Measurements from ENCODE around the gene DISP3.
A peak's percentile ranks its signal among the peaks of the same experiment; 100 is the strongest.

Gene DISP3, protein sequence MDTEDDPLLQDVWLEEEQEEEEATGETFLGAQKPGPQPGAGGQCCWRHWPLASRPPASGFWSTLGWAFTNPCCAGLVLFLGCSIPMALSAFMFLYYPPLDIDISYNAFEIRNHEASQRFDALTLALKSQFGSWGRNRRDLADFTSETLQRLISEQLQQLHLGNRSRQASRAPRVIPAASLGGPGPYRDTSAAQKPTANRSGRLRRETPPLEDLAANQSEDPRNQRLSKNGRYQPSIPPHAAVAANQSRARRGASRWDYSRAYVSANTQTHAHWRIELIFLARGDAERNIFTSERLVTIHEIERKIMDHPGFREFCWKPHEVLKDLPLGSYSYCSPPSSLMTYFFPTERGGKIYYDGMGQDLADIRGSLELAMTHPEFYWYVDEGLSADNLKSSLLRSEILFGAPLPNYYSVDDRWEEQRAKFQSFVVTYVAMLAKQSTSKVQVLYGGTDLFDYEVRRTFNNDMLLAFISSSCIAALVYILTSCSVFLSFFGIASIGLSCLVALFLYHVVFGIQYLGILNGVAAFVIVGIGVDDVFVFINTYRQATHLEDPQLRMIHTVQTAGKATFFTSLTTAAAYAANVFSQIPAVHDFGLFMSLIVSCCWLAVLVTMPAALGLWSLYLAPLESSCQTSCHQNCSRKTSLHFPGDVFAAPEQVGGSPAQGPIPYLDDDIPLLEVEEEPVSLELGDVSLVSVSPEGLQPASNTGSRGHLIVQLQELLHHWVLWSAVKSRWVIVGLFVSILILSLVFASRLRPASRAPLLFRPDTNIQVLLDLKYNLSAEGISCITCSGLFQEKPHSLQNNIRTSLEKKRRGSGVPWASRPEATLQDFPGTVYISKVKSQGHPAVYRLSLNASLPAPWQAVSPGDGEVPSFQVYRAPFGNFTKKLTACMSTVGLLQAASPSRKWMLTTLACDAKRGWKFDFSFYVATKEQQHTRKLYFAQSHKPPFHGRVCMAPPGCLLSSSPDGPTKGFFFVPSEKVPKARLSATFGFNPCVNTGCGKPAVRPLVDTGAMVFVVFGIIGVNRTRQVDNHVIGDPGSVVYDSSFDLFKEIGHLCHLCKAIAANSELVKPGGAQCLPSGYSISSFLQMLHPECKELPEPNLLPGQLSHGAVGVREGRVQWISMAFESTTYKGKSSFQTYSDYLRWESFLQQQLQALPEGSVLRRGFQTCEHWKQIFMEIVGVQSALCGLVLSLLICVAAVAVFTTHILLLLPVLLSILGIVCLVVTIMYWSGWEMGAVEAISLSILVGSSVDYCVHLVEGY (N-terminal part only)

DNA sequence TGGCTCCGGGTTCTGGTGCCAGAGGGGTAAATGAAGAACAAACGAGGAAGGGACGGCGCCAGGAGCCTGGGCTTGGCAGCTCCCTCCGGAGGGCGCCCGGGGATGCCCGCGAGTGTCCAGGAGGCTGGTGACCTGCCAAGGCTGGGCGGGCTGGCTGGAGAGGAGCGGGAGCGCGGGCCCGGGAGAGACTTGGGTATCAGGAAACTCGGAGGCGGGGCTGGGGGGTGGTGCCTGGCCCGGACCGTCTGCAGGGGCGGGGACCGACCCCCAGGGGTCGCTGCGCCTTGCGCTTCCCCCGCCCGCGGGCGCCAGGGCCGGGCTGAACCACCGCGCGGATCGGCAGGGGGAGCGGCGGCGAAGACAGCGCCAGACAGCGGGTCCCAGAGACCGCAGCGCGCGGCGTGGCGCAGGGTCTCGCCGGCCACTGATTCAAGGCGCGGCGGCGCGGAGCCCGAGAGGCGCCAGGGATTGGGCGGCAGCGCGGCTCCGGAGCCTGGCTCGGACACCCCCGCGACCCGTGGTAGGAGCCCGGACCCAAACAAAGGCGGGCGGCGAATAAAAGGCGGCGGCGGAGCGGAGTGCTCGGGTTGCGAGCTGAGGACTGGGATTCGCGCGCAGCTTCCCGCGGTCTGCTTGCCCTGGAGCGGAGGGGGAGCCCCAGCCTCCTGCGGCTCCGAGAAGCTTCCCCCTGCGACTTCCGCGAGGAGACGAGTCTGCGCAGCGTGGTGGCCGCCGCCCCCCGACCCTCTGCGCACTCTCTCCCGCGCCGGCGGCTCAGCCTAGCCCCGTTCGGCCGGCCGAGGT, at the start of gene DISP3:
Gene DISP3, plus strand, starts transcription at position 585 of the 804 bp plus-strand sequence. CDS start 21,838 bp downstream, outside the sequence.
- peak; percentile 97 for DNase-seq (ENCODE audit: low spot score)

DNA sequence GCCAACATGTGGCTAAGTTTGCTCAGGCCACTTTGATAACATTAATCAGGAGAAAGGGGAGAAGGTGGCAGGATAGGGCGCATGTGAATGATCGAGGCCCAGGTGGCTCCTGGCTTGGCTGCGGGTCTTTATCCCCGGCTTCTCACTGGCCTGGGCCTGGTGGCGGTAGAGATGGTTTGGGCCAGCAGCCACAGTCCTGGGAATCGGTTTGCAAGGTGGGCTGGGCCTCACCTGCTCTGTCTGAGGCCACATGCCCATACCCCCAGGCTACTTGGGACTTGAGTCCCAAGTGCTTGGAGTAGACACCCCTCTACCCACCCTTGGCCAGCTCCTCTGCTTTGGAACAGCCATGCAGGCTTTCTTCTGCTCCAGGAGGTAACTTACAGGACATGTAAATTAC, 49.7 kb upstream of the DISP3 start:
- no peak for DNase-seq (ENCODE audit: low spot score)

DNA sequence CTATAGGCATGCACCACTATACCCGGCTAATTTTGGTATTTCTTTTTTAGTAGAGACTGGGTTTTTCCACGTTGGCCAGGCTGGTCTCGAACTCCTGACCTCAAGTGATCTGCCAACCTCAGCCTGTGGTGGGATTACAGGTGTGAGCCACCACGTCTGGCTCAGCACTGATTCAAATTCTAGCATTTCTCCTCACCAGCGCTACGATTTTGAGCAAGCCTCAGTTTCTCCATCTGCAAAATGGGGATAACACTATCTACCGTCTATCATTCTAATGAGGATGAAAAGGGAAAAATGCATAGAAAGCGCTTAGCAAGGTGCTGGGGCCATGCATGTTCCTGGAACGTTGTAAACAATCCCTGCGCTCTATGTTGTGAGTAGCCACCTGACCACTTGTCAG, 49.0 kb upstream of the DISP3 start:
- no peak for DNase-seq (ENCODE audit: low spot score)

DNA sequence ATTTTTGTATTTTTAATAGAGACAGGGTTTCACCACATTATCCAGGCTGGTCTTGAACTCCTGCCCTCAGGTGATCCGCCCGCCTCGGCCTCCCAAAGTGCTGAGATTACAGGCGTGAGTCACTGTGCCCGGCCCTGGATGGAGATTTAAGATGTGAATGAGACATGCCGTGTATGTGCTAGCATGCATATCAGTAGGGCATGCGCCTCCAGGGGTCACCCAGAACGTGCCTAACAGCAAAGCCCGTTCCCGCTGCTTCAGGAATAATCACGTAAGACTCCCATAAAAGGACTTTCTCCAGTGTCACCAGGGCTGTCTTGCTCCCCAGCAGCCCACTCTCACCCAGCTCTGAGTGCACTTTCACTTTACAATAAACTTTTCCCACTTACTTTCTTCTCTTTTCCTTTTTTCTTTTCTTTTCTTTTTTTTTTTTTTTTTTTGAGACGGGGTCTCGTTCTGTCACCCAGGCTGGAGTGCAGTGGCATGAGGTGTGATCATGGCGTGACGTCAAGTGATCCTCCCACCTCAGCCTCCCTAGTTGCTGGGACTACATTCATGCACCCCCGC, 46.9 kb upstream of the DISP3 start:
- no peak for DNase-seq (ENCODE audit: low spot score)

DNA sequence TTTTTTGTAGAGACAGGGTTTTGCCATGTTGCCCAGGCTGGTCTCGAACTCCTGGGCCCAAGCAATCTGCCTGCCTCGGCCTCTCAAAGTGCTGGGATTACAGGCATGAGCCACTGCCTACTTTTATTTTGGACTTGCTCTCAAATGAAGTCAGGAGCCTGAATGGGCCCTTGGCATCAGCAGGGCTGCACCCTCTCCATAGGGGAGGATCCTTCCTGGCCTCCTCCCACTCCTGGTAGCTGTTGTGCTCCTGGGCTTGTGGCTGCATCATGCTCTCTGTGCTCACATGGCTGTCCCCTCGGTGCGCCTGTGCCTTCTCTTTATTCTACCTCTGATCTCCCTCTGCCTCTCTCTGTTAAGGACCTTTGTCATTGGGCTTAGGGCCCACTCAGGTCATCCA, 46.4 kb upstream of the DISP3 start:
- DNase-seq (ENCODE audit: low spot score), result no peak

DNA sequence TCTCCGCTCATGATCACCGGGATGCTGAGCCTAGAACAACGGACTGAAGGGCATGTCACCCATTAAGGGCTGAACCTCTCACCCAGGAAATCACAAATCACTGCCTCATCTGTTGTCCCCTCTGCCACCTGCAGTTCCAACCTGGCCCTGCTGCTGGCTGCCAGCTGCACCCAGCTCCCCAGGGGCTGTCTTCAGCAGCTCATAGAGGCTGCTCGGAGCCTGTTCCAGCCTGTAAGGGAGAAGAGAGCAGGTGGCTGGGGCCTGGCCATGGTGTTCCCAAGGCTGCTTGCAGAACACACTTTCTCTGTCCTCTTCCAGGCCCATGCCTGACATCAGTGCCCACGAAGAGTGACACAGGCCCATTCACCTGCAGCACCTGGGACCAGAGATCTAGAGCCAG, 44.5 kb upstream of the DISP3 start:
- peak; percentile 86 for DNase-seq (ENCODE audit: low spot score)

DNA sequence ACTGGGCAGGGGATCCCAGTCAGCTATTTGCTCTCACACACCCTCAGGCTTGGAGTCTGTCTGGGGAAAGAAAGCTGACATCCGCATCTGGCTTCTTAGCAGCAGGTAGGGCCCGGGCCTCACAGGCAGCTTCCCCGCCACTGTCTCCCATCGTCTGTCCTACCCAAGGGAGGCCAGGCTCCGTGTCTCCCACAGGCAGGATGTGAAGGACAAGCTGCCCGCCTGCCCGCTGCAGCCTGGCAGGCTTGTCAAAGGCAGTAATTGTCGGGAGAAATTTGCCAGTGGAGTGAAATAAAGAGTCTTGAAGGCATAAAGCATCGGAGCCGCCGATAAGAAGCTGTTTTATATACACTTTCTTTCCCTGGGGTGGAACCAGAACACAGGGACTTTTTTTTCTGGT, 44.0 kb upstream of the DISP3 start:
- DNase-seq (ENCODE audit: low spot score), result no peak

DNA sequence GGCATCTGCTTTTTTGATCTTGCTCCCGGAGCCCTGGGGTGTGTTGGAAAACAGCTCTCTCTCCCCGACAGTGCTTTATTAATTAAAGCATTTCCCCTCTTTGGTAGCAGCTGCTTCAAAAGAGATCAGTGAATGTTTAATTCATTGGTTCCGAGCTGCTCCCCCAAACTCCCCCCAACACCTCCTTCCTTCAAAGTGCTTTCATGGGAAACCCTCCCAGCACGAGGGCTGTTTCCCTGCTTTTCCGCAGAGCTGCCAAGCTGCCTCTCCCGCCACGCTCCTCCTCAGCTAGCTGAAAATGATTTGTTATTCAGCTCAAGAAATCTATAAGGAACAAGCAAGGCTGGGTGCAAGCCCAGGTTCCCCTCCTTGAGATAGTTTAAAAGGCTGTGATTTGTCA, 40.0 kb upstream of the DISP3 start:
- DNase-seq (ENCODE audit: low spot score), result no peak

DNA sequence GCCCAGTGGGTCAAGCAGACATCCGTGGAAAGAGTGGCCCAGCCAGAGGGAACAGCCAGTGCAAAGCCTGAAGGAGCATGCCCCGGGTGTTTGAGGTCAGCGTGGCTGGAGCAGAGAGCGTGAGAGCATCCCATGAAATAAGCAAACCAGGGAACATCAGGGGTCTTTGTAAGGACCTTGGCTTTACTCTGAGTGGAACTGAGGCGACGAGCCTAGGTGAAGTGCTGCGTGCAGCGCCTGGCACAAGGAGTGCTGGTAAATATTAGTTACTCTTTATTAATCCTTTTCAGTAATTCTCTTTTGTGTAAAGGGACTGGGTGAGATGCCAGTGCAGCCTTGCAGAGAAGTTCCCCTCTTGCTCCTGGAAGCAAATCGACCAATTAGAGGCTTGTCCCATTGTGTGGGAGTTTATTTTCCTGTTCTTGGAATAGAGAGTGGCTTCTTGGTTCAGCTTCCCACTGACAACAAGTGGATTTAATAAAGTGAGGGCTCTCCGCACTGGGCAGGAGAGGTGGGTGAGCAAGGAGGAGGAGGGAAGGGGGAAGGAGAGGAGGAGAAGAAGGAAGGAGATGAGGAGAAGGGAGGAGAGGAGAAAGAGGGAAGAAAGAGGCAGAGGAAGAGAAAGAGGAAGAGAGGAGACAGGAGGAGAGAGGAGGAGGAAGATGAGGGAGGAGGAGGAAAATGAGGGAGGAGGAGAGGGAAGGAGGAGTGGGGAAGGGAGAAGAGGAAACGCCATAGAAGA, 37.6 kb upstream of the DISP3 start:
- DNase-seq (ENCODE audit: low spot score), result no peak

DNA sequence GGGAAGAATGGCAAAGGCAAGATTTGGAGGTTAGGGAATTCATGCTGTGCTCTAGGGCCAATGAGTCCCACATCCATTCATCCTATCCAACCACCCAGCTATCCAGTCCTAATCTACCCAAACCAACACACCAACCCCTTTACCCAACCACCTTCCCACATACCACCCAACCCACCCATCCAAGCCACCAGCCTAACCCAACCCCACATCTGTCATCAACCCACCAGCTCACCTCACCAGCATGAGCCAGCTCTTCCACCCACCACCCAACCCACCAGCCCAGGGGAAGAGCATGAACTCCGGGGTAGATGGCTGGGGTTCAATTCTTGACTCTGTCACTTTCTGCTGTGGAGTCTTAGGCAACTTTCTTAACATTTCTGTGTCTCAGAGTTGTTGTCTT, 35.9 kb upstream of the DISP3 start:
- DNase-seq (ENCODE audit: low spot score), result no peak

DNA sequence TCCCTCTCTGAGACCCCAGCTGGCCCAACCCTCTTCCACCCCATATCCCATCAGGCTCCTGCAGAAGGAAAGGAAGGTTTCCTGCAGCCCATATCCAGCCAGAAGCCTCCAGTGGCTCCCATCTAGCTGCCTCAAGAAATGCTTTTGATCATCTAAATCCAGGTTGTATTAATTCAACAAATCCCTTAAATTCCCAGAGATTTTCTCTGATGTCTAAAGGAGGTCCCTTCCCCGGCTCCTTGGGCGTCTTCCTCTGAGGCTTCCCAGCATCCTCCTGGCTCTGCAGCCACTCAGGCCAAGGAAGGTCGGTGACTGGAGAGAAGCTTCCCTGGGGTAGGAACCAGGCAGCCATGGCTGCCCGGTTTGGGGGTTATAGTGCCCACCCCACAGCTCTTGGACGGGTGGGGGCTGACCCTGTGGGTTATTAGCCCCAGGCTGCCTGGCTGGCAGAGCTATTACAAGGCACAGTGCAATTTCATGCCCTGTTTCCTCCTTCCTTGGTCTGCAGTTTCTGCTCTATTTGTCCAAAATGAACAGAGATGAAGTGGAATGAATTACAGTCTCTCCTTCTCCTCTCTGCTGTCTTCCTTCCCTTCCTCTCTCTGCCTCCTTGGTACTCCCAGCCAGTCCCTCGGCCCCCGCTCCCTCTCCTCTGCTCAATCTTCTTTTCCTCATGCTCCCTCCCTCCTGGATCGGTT, 34.8 kb upstream of the DISP3 start:
- no peak for DNase-seq (ENCODE audit: low spot score)

DNA sequence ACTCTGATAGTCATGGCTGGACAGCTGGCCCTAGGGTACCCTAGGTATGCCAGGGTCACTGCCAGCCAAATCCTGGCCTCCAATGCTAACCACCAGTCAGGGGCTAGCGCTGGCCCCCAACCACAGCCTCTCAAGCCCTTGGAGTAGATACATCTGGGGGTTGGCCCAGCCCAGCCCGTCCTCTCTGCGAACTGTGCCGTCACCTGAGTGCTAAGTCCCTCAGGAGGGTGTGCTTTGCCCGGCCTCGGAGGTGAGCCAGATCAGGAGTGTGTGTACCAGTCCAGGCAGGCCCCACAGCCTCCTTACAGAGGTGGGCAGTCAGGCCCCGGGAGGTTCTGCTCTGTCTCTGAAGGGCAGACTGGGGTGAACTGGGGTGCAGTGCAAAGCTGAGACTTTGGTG, 34.0 kb upstream of the DISP3 start:
- no peak for DNase-seq (ENCODE audit: low spot score)

DNA sequence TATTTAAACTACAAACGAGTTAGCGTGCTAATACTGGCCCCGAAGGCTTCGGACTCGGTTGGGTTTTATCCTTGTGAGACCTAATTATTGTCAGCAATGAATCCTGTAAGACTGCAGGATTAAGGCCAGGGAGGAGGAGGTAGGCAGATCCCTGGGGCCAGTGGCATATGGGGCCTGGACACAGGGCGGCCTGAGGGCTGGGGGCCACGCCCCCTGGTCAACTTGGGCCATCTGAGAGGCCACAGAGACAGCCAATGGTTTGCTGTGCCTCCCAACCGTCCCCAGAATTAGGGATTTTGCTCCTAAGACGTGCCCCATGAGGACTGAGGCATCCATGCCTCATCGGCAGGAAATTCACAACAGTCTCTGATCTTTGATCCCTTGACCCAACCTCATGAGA, 31.1 kb upstream of the DISP3 start:
- no peak for DNase-seq (ENCODE audit: low spot score)

DNA sequence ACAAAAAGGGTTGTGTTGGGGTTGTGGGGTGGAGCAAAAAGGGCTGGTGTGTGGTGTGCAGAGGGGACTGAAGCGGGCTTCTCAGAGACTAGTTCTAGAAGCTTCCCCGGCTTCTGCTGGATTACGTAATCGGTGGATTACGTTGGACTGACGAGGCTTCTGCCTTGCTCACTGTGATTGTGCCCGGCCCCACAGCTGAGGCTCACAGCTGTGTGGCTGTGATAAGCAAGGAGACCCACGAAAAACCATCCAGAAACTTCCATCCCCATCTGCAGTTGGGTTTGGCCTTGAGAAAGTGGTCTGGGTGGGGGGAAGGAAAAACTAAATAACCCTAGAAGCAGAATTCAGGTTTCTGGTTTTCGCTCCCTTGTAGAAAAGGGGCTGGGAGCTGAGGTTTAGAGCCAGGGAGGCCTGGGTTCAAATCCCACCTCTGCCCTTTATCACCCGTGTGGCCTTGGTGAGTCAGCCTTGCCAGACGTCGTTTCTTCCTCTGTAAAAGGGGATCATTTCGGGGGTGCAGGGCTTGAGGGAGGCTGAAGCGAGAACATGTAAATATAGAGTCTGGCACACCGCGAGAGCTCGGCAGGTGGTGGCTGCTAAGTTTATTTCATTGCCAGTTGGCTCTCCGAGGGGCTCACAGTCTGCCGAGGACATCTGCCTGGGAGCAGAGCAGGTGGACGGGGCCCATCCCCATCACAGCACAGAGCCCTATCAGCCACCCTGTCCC, 30.4 kb upstream of the DISP3 start:
- no peak for DNase-seq (ENCODE audit: low spot score)

DNA sequence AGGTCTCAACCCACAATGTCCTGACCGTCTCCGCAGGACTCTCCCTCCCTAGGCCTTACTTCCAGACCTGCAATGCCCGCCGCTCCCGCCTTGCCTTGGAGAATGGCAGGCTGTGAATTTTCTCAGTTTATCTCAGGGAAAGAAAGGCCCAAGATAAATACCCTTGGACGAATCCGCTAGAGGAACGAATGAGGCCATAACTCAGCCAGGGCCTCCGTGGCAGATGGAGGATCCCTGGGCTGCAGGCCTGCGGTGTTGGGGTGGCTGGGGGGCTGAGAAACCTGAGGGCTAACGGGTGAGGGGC, 29.9 kb upstream of the DISP3 start:
- DNase-seq (ENCODE audit: low spot score), result no peak

DNA sequence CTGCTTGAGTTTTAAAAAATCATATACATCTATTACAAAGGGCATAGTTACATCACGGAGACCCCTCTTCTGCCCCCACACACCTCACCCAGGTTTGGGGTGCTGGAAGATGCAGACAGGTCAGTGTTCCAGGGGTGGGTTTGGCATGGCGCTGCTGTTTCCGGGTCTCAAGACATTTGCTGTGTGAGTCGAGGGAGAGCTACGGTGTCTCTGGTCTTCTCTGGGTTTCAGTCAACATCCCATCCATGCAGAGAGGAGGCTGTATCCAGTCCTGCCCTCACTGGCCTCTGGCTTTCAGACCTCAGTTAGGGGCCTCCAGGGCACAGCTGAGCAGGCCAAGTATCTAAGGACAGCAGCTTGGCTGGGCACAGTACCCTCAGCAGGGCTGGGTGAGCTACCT, 28.6 kb upstream of the DISP3 start:
- no peak for DNase-seq (ENCODE audit: low spot score)

DNA sequence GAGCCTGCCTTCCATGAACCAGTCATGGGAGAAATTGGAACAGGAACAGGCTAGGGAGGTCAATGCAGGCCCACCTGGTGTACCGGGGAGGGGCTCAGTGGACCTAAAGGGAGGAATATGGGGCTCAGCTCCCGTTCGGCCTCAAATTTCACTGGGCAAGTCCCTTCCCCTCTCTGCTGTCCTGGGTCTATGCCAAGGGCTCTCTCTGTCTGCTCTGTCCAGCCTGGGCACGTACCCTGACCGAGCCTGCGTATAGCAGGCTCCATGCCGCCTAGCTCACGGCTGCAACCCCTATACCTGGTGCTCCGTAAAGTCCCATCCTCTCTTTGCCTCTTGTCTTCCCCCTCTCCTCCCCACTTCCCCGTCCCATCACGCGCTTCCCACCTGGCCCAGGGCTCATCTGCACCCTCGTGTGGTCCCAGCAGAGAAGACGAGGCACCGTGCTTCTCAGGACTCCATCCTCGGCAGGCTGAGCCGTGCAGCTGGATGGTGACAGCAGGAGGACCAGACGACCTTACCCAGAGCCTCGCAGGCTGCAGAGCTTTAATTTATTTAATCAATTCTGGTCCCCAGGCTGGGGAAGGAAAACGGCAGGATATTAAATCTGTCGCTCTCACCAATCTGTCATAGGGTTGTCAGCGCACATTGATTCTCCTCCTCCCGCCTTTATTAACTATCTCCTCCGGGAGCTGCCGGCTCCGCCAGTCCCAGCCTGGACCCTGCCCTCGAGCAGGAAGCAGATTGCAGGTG, 25.0 kb upstream of the DISP3 start:
- peak; percentile 68 for DNase-seq (ENCODE audit: low spot score)

DNA sequence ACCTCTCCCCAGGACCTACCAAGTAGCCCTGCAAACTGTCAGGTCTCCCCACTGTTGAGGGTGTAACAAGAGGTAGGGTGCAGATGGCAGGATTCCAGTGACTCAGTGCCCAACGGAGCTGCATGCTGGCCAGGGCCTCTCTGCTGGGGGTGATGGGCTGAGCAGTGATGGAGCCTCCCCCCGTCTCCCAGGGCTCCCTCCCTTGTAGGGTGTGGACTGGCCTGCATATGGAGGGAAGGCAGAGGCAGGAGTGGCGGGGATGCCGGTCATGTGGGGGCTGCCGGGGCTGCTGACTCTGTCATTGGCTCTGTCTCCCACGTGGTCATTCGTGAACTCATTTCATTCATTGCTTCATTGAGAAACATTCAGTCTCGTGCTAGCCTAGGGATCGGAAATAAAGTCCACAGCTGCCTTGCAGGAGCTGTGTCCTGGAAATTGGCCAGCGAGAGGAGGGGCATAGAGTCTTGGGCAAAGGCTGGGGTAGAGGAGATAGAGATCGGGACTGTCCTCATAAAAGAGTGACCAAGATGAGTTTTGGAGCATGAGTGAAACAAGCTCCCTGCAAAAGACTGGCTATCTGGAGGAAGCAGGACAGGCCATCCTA, 22.9 kb upstream of the DISP3 start:
- no peak for DNase-seq (ENCODE audit: low spot score)
